A549 (cell line): ENCODE results near the gene CNTNAP1. TPM values are rescaled to one million over a fixed set of nuclear protein-coding genes. Genes with fewer than 3 reads are reported as not detected.

Source experiments
- ATAC-seq, 2 experiments: fragments of 200-7000 bp in 1 of 2; fragments of >200 bp in 1 of 2; cut with Nextera tagmentation in 1 of 2; cut with Tn5 transposase in 1 of 2; 3 replicates each; pipeline versions ENCODE4 v1.8.0 to v1.9.1; 2018 to 2020; ENCODE audit warnings: mild to moderate bottlenecking in 1 of 2, moderate library complexity in 1 of 2
- CTCF ChIA-PET: fragments of 300-600 bp; sonication (Branson Sonifier 250); formaldehyde crosslinking; extraction: SDS; loops from one replicate; lab custom pipeline; 2021; ENCODE audit warnings: antibody characterized with exemption, inconsistent platforms; lab: Yijun Ruan, JAX
- POLR2A ChIA-PET: fragments of 350-600 bp; formaldehyde crosslinking; extraction: SDS; loops from one replicate; lab custom pipeline; 2021; ENCODE audit warnings: antibody characterized with exemption, inconsistent platforms; lab: Yijun Ruan, JAX
- DNase-seq, 2 experiments: peaks; one replicate each; pipeline versions ENCODE4 v3.0.0 to v3.0.0-alpha.2; 2011 to 2016; ENCODE audit warnings: low read depth in 1 of 2, low spot score in 1 of 2
- FAIRE-seq: peaks from 2 replicates; lab custom pipeline; 2011; peaks lifted over from hg19 to GRCh38; lab: Jason Lieb, UNC
- H3K27ac ChIP-seq, 2 experiments: fragments of >200 bp; sonication (Bioruptor Twin); formaldehyde crosslinking; 3 replicates each; pipeline ENCODE4 v1.5.1; 2016 to 2017
- H3K4me1 ChIP-seq: fragments of >200 bp; sonication (Bioruptor Twin); formaldehyde crosslinking; 3 replicates; pipeline ENCODE4 v1.6.1; 2016
- H3K4me2 ChIP-seq: fragments of >200 bp; sonication (Bioruptor Twin); formaldehyde crosslinking; 3 replicates; pipeline ENCODE4 v1.6.1; 2016
- H3K4me3 ChIP-seq: fragments of >200 bp; sonication (Bioruptor Twin); formaldehyde crosslinking; 3 replicates; pipeline ENCODE4 v1.5.1; 2016
- H3K9me3 ChIP-seq: fragments of >200 bp; sonication (Bioruptor Twin); formaldehyde crosslinking; 3 replicates; pipeline ENCODE4 v1.6.1; 2016
- ATOH8 ChIP-seq: fragments of 250-450 bp; sonication (Bioruptor Pico); IDR thresholded peaks from 2 replicates; pipeline ENCODE4 v1.5.0; 2020; ENCODE audit warnings: low read depth, mild to moderate bottlenecking, moderate library complexity
- HEYL ChIP-seq: fragments of 250-450 bp; sonication (Bioruptor Pico); IDR thresholded peaks from 2 replicates; pipeline ENCODE4 v1.8.0; 2021; ENCODE audit warnings: mild to moderate bottlenecking, moderate library complexity
- MAX ChIP-seq: IDR thresholded peaks from 2 replicates; pipeline ENCODE4 v1.6.1; 2012
- REST ChIP-seq: fragments of 200-600 bp; sonication (generic); IDR thresholded peaks from 2 replicates; pipeline ENCODE4 v1.6.1; 2016; ENCODE audit warnings: antibody characterized with exemption, mild to moderate bottlenecking, moderate library complexity
- WGBS: methylation state at CpG from one replicate; pipeline ENCODE4 v1.1.6; 2017; ENCODE audit errors: missing lambda C conversion rate; 5-methylcytosine and 5-hydroxymethylcytosine counted together
- polyA plus RNA-seq, 4 experiments: library from polyadenylated mRNA; depleted of rRNA in 3 of 4; stranded (reverse); fragments of >200 nt; fragmentation: RNase III in 1 of 4; extraction: RNeasy Plus Mini Kit Qiagen cat#74134 plus additional on column Dnase treatment in 1 of 4; gene quantifications; 2 replicates in 3 of 4; 3 replicates in 1 of 4; pipeline ENCODE4 v1.2.3, GENCODE V29; 2011 to 2017
- small RNA-seq, 6 experiments: library from RNA; depleted of rRNA; stranded (forward); fragments of <200 nt; gene quantifications; one replicate each; pipeline ENCODE3, GENCODE V24; 2012

CNTNAP1 gene
- polyA plus RNA-seq, 2 of the 4 experiments (the other 2 are of a cell fraction), result 6.3 to 8.2 TPM

GRCh38 chr17:42748908-42749798 lies 66.8 kb downstream of the CNTNAP1 start:
- Histone ChIP-seq H3K4me2 (no peak overlapping the region), H3K27ac (no peak overlapping the region), H3K9me3 (peaks cover 7% of the 10 kb centered on the region; the same call in 1 of the 3 replicates), H3K4me3 (no peak overlapping the region), H3K4me1 (no peaks in the 10 kb centered on the region)
- DNase-seq, result no peak
- POLR2A ChIA-PET, result interaction anchor here (1.0 to 1.6 kb wide), 3 partner anchors 11 to 249 kb away, joined by 3 to 4 read pairs (median 3); partner anchors contain the start of genes BECN1 and RAMP2
- FAIRE-seq, result no peak
- no peak for ATAC-seq
- CTCF ChIA-PET, result interaction anchor here (0.6 to 8.9 kb wide), 13 partner anchors 10 to 188 kb away, joined by 3 to 114 read pairs (median 3); partner anchors contain the start of genes BECN1, CNTD1, COA3 and RAMP2
- no peak for TF ChIP-seq ATOH8 (CRISPR knock-in tag)
- no peak for TF ChIP-seq MAX
- no peak for TF ChIP-seq HEYL (CRISPR knock-in tag)
- TF ChIP-seq REST, result no peak
- 64% methylated on average over 11 of the region's 11 CpGs for WGBS

Small RNAs within 50 kb of the gene (small RNA-seq; reads per million reads assigned to genes)
- 0 reads per million in 6 experiments for gene MIR6780A

Other genes with a start within 250 kb of the CNTNAP1 start
- 33.7 and 59.6 TPM in 2 replicates for gene ATP6V0A1, start 223.7 kb upstream of the CNTNAP1 start, polyA plus RNA-seq (2011; rRNA removed)
- 25.8 to 27.3 TPM (median 26.7 TPM) in 3 replicates for gene ATP6V0A1, start 223.7 kb upstream of the CNTNAP1 start, polyA plus RNA-seq (2017; fragmentation: RNase III; extraction: RNeasy Plus Mini Kit Qiagen cat#74134 plus additional on column Dnase treatment)
- 17.8 and 18.0 TPM in 2 replicates for gene NAGLU, start 146.3 kb upstream of the CNTNAP1 start, polyA plus RNA-seq (2011; rRNA removed)
- gene NAGLU, start 146.3 kb upstream of the CNTNAP1 start, polyA plus RNA-seq (2017; fragmentation: RNase III; extraction: RNeasy Plus Mini Kit Qiagen cat#74134 plus additional on column Dnase treatment), result 28.2 to 34.5 TPM (median 34.0 TPM) in 3 replicates
- gene HSD17B1, start 129.6 kb upstream of the CNTNAP1 start, polyA plus RNA-seq (2011; rRNA removed), result 0.40 and 0.49 TPM in 2 replicates
- gene HSD17B1, start 129.6 kb upstream of the CNTNAP1 start, polyA plus RNA-seq (2017; fragmentation: RNase III; extraction: RNeasy Plus Mini Kit Qiagen cat#74134 plus additional on column Dnase treatment), result 1.2 to 1.9 TPM (median 1.5 TPM) in 3 replicates
- gene COASY, start 120.4 kb upstream of the CNTNAP1 start, polyA plus RNA-seq (2011; rRNA removed), result 65.4 and 77.5 TPM in 2 replicates
- 103 to 113 TPM (median 112 TPM) in 3 replicates for gene COASY, start 120.4 kb upstream of the CNTNAP1 start, polyA plus RNA-seq (2017; fragmentation: RNase III; extraction: RNeasy Plus Mini Kit Qiagen cat#74134 plus additional on column Dnase treatment)
- gene MLX, start 115.4 kb upstream of the CNTNAP1 start, polyA plus RNA-seq (2011; rRNA removed), result 48.0 and 48.6 TPM in 2 replicates
- 46.3 to 48.1 TPM (median 47.0 TPM) in 3 replicates for gene MLX, start 115.4 kb upstream of the CNTNAP1 start, polyA plus RNA-seq (2017; fragmentation: RNase III; extraction: RNeasy Plus Mini Kit Qiagen cat#74134 plus additional on column Dnase treatment)
- 17.8 and 26.1 TPM in 2 replicates for gene PSMC3IP, start 104.8 kb upstream of the CNTNAP1 start, polyA plus RNA-seq (2011; rRNA removed)
- gene PSMC3IP, start 104.8 kb upstream of the CNTNAP1 start, polyA plus RNA-seq (2017; fragmentation: RNase III; extraction: RNeasy Plus Mini Kit Qiagen cat#74134 plus additional on column Dnase treatment), result 37.3 to 40.7 TPM (median 37.9 TPM) in 3 replicates
- 28.3 and 45.9 TPM in 2 replicates for gene RETREG3, start 73.2 kb upstream of the CNTNAP1 start, polyA plus RNA-seq (2011; rRNA removed)
- gene RETREG3, start 73.2 kb upstream of the CNTNAP1 start, polyA plus RNA-seq (2017; fragmentation: RNase III; extraction: RNeasy Plus Mini Kit Qiagen cat#74134 plus additional on column Dnase treatment), result 19.4 to 24.2 TPM (median 22.6 TPM) in 3 replicates
- 73.3 and 79.3 TPM in 2 replicates for gene TUBG1, start 72.8 kb upstream of the CNTNAP1 start, polyA plus RNA-seq (2011; rRNA removed)
- gene TUBG1, start 72.8 kb upstream of the CNTNAP1 start, polyA plus RNA-seq (2017; fragmentation: RNase III; extraction: RNeasy Plus Mini Kit Qiagen cat#74134 plus additional on column Dnase treatment), result 151 to 161 TPM (median 156 TPM) in 3 replicates
- gene TUBG2, start 23.2 kb upstream of the CNTNAP1 start, polyA plus RNA-seq (2011; rRNA removed), result 14.9 and 18.6 TPM in 2 replicates
- 27.1 to 36.1 TPM (median 30.6 TPM) in 3 replicates for gene TUBG2, start 23.2 kb upstream of the CNTNAP1 start, polyA plus RNA-seq (2017; fragmentation: RNase III; extraction: RNeasy Plus Mini Kit Qiagen cat#74134 plus additional on column Dnase treatment)
- 5.3 and 5.5 TPM in 2 replicates for gene PLEKHH3, start 5.5 kb upstream of the CNTNAP1 start, polyA plus RNA-seq (2011; rRNA removed)
- 12.3 to 15.5 TPM (median 14.0 TPM) in 3 replicates for gene PLEKHH3, start 5.5 kb upstream of the CNTNAP1 start, polyA plus RNA-seq (2017; fragmentation: RNase III; extraction: RNeasy Plus Mini Kit Qiagen cat#74134 plus additional on column Dnase treatment)
- 0.19 and 0.23 TPM in 2 replicates for gene CCR10, start 688 bp upstream of the CNTNAP1 start, polyA plus RNA-seq (2011; rRNA removed)
- gene CCR10, start 688 bp upstream of the CNTNAP1 start, polyA plus RNA-seq (2017; fragmentation: RNase III; extraction: RNeasy Plus Mini Kit Qiagen cat#74134 plus additional on column Dnase treatment), result 0.59 to 0.73 TPM (median 0.66 TPM) in 3 replicates
- gene EZH1, start 62.5 kb downstream of the CNTNAP1 start, polyA plus RNA-seq (2011; rRNA removed), result 35.4 and 41.1 TPM in 2 replicates
- 20.1 to 21.7 TPM (median 21.5 TPM) in 3 replicates for gene EZH1, start 62.5 kb downstream of the CNTNAP1 start, polyA plus RNA-seq (2017; fragmentation: RNase III; extraction: RNeasy Plus Mini Kit Qiagen cat#74134 plus additional on column Dnase treatment)
- gene RAMP2, start 78.7 kb downstream of the CNTNAP1 start, polyA plus RNA-seq (2011; rRNA removed), result 0.49 and 1.2 TPM in 2 replicates
- gene RAMP2, start 78.7 kb downstream of the CNTNAP1 start, polyA plus RNA-seq (2017; fragmentation: RNase III; extraction: RNeasy Plus Mini Kit Qiagen cat#74134 plus additional on column Dnase treatment), result 0.30 to 1.0 TPM (median 0.87 TPM) in 3 replicates
- gene VPS25, start 90.9 kb downstream of the CNTNAP1 start, polyA plus RNA-seq (2011; rRNA removed), result 143 and 173 TPM in 2 replicates
- 118 to 132 TPM (median 119 TPM) in 3 replicates for gene VPS25, start 90.9 kb downstream of the CNTNAP1 start, polyA plus RNA-seq (2017; fragmentation: RNase III; extraction: RNeasy Plus Mini Kit Qiagen cat#74134 plus additional on column Dnase treatment)
- 1.1 and 1.6 TPM in 2 replicates for gene WNK4, start 98.1 kb downstream of the CNTNAP1 start, polyA plus RNA-seq (2011; rRNA removed)
- 1.3 to 1.5 TPM (median 1.5 TPM) in 3 replicates for gene WNK4, start 98.1 kb downstream of the CNTNAP1 start, polyA plus RNA-seq (2017; fragmentation: RNase III; extraction: RNeasy Plus Mini Kit Qiagen cat#74134 plus additional on column Dnase treatment)
- 126 and 170 TPM in 2 replicates for gene COA3, start 116.2 kb downstream of the CNTNAP1 start, polyA plus RNA-seq (2011; rRNA removed)
- gene COA3, start 116.2 kb downstream of the CNTNAP1 start, polyA plus RNA-seq (2017; fragmentation: RNase III; extraction: RNeasy Plus Mini Kit Qiagen cat#74134 plus additional on column Dnase treatment), result 127 to 131 TPM (median 130 TPM) in 3 replicates
- gene CNTD1, start 116.3 kb downstream of the CNTNAP1 start, polyA plus RNA-seq (2011; rRNA removed), result 0.06 and 0.07 TPM in 2 replicates
- 0.10 to 0.47 TPM (median 0.17 TPM) in 3 replicates for gene CNTD1, start 116.3 kb downstream of the CNTNAP1 start, polyA plus RNA-seq (2017; fragmentation: RNase III; extraction: RNeasy Plus Mini Kit Qiagen cat#74134 plus additional on column Dnase treatment)
- 125 and 138 TPM in 2 replicates for gene BECN1, start 141.8 kb downstream of the CNTNAP1 start, polyA plus RNA-seq (2011; rRNA removed)
- gene BECN1, start 141.8 kb downstream of the CNTNAP1 start, polyA plus RNA-seq (2017; fragmentation: RNase III; extraction: RNeasy Plus Mini Kit Qiagen cat#74134 plus additional on column Dnase treatment), result 98.9 to 103 TPM (median 99.8 TPM) in 3 replicates
- 220 and 257 TPM in 2 replicates for gene PSME3, start 150.9 kb downstream of the CNTNAP1 start, polyA plus RNA-seq (2011; rRNA removed)
- 214 to 241 TPM (median 223 TPM) in 3 replicates for gene PSME3, start 150.9 kb downstream of the CNTNAP1 start, polyA plus RNA-seq (2017; fragmentation: RNase III; extraction: RNeasy Plus Mini Kit Qiagen cat#74134 plus additional on column Dnase treatment)
- 2.7 and 3.0 TPM in 2 replicates for gene AOC2, start 162.0 kb downstream of the CNTNAP1 start, polyA plus RNA-seq (2011; rRNA removed)
- 1.7 to 1.9 TPM (median 1.8 TPM) in 3 replicates for gene AOC2, start 162.0 kb downstream of the CNTNAP1 start, polyA plus RNA-seq (2017; fragmentation: RNase III; extraction: RNeasy Plus Mini Kit Qiagen cat#74134 plus additional on column Dnase treatment)
- 1.4 and 1.6 TPM in 2 replicates for gene AOC3, start 168.7 kb downstream of the CNTNAP1 start, polyA plus RNA-seq (2011; rRNA removed)
- 0.79 to 1.1 TPM (median 0.97 TPM) in 3 replicates for gene AOC3, start 168.7 kb downstream of the CNTNAP1 start, polyA plus RNA-seq (2017; fragmentation: RNase III; extraction: RNeasy Plus Mini Kit Qiagen cat#74134 plus additional on column Dnase treatment)
- gene G6PC1, start 218.3 kb downstream of the CNTNAP1 start, polyA plus RNA-seq (2011; rRNA removed), result not detected in 2 replicates
- gene G6PC1, start 218.3 kb downstream of the CNTNAP1 start, polyA plus RNA-seq (2017; fragmentation: RNase III; extraction: RNeasy Plus Mini Kit Qiagen cat#74134 plus additional on column Dnase treatment), result not detected in 3 replicates